Stromal cell of bone marrow (primary cell): Measurements from ENCODE around the gene HPSE.
"Not testable (repeated sequence)": the region's sequence is repeated elsewhere in the genome, so short reads cannot be mapped to it uniquely, and the experiment has no call there.

Experiments used
- DNase-seq: peaks from one replicate; pipeline ENCODE4 v3.0.0-alpha.2; 2012; ENCODE audit warnings: low read depth

HPSE gene

GRCh38 chr4:83331956-83332355, 2.7 kb downstream of the HPSE start:
- no peak for DNase-seq

- no peak for DNase-seq
Observed at GRCh38 chr4:83329521-83330110, 5.0 kb downstream of the HPSE start.

- no peak for DNase-seq
Observed at GRCh38 chr4:83328521-83329187, 6.0 kb downstream of the HPSE start.

GRCh38 chr4:83326546-83326945, 8.1 kb downstream of the HPSE start:
- no peak for DNase-seq

- DNase-seq, result not testable (repeated sequence)
Observed at GRCh38 chr4:83325306-83325705, 9.3 kb downstream of the HPSE start.

- no peak for DNase-seq
Observed at GRCh38 chr4:83323136-83323535, 11.5 kb downstream of the HPSE start.

- peak; percentile 63 for DNase-seq
Observed at GRCh38 chr4:83320548-83320947, 14.1 kb downstream of the HPSE start.

GRCh38 chr4:83318666-83319065, 16.0 kb downstream of the HPSE start:
- no peak for DNase-seq

- no peak for DNase-seq
Observed at GRCh38 chr4:83317671-83318070, 17.0 kb downstream of the HPSE start.

- no peak for DNase-seq
Observed at GRCh38 chr4:83316459-83317165, 18.0 kb downstream of the HPSE start.

GRCh38 chr4:83315341-83315870, 19.2 kb downstream of the HPSE start:
- DNase-seq, result no peak

GRCh38 chr4:83308672-83309071, 26.0 kb downstream of the HPSE start:
- DNase-seq, result no peak

GRCh38 chr4:83307920-83308319, 26.7 kb downstream of the HPSE start:
- DNase-seq, result no peak

- DNase-seq, result no peak
Observed at GRCh38 chr4:83305187-83305586, 29.5 kb downstream of the HPSE start.

GRCh38 chr4:83297548-83298260, 36.9 kb downstream of the HPSE start:
- no peak for DNase-seq

GRCh38 chr4:83293305-83294046, 41.2 kb downstream of the HPSE start:
- no peak for DNase-seq

GRCh38 chr4:83290059-83290774, 44.4 kb downstream of the HPSE start:
- DNase-seq, result not testable (repeated sequence)

GRCh38 chr4:83288381-83288780, 46.3 kb downstream of the HPSE start:
- DNase-seq, result not testable (repeated sequence)

GRCh38 chr4:83285055-83285407, 49.6 kb downstream of the HPSE start:
- peak; percentile 43 for DNase-seq

- DNase-seq, result peak; percentile 90
Observed at GRCh38 chr4:83284193-83285054, 50.2 kb downstream of the HPSE start, which contains the start of gene COQ2. COQ2 (minus strand) TSS chr4:83284798; CDS start chr4:83284764, 34 bp downstream.
